K562 (cell line): ENCODE results near the gene TMEM121. TPM values are rescaled to one million over a fixed set of nuclear protein-coding genes. Genes with fewer than 3 reads are reported as not detected.

Source experiments
- BCOR ChIP-seq: fragments of 450-650 bp; IDR thresholded peaks from 2 replicates; pipeline ENCODE4 v1.6.1; 2016
- CC2D1A ChIP-seq: fragments of 450-650 bp; IDR thresholded peaks from 2 replicates; pipeline ENCODE4 v1.6.1; 2017; ENCODE audit warnings: mild to moderate bottlenecking
- CTBP1 ChIP-seq: fragments of 450-650 bp; IDR thresholded peaks from 2 replicates; pipeline ENCODE4 v1.6.1; 2016; ENCODE audit warnings: borderline replicate concordance
- CXXC5 ChIP-seq: fragments of 250-450 bp; sonication (Bioruptor Pico); IDR thresholded peaks from 2 replicates; pipeline ENCODE4 v1.8.0; 2022; ENCODE audit warnings: inconsistent platforms, mild to moderate bottlenecking, moderate library complexity
- EHMT2 ChIP-seq: fragments of 450-650 bp; IDR thresholded peaks from 2 replicates; pipeline ENCODE4 v1.6.1; 2018; ENCODE audit warnings: antibody characterized with exemption
- HCFC1 ChIP-seq: IDR thresholded peaks from 2 replicates; pipeline ENCODE4 v1.6.1; 2012; ENCODE audit warnings: low read depth, low read length, improper control_type of control experiment
- MYNN ChIP-seq, 2 experiments: sonication (generic); formaldehyde crosslinking in 1 of 2; IDR thresholded peaks; 2 replicates each; pipeline versions ENCODE4 v1.5.0 to v1.6.1; 2016 to 2020; ENCODE audit warnings: antibody characterized with exemption in 1 of 2, missing genetic modification reagents in 1 of 2
- NBN ChIP-seq: fragments of 450-650 bp; IDR thresholded peaks from 2 replicates; pipeline ENCODE4 v1.6.1; 2016; ENCODE audit warnings: low read depth, mild to moderate bottlenecking
- PML ChIP-seq: IDR thresholded peaks from 2 replicates; pipeline ENCODE4 v1.6.1; 2012; ENCODE audit warnings: low read length, inconsistent platforms
- RCOR1 ChIP-seq, 2 experiments: IDR thresholded peaks; 2 replicates each; pipeline ENCODE4 v1.6.1; 2012; ENCODE audit warnings: low read depth in 2 of 2, low read length in 2 of 2, borderline replicate concordance in 1 of 2, improper control_type of control experiment in 1 of 2
- SP1 ChIP-seq: sonication (generic); formaldehyde crosslinking; IDR thresholded peaks from 2 replicates; pipeline ENCODE4 v1.8.1; 2022; ENCODE audit warnings: mild to moderate bottlenecking, missing genetic modification reagents
- polyA plus RNA-seq, 8 experiments: library from polyadenylated mRNA; depleted of rRNA in 4 of 8; stranded (reverse) in 5 of 8; unstranded in 3 of 8; fragments of >200 nt; fragmentation: Nextera tagmentation in 2 of 8; fragmentation: Illumina TruSeq in 1 of 8; extraction: Ambion mirVana in 2 of 8; extraction: Trizol in 1 of 8; gene quantifications; 2 replicates each; pipeline versions ENCODE4 v1.2.1 to v1.2.3, GENCODE V29; 2011 to 2014; ENCODE audit warnings: inconsistent platforms in 1 of 8, missing spikeins in 1 of 8
- total RNA-seq, 7 experiments: library from RNA; depleted of rRNA in 6 of 7; stranded (reverse); fragments of >200 nt in 6 of 7; fragmentation: Illumina TruSeq in 2 of 7; extraction: Trizol in 2 of 7; gene quantifications; 2 replicates each; pipeline versions ENCODE4 v1.2.1 to v1.2.3, GENCODE V29; 2011 to 2021; ENCODE audit warnings: low replicate concordance in 1 of 7
- TF ChIP-seq, protein P1 (sequence below): sonication (generic); formaldehyde crosslinking; IDR thresholded peaks from 2 replicates; pipeline ENCODE4 v1.8.0; 2022; ENCODE audit warnings: mild to moderate bottlenecking, missing genetic modification reagents
- TF ChIP-seq, protein P2 (sequence below), 2 experiments: fragments of 150-350 bp in 1 of 2; IDR thresholded peaks; 2 replicates each; pipeline ENCODE4 v1.6.1; 2012 to 2016; ENCODE audit warnings: low read depth in 2 of 2, low read length in 2 of 2, mild to moderate bottlenecking in 1 of 2, moderate library complexity in 1 of 2
- TF ChIP-seq, protein P3 (sequence below): sonication (generic); formaldehyde crosslinking; IDR thresholded peaks from 2 replicates; pipeline ENCODE4 v1.9.0; 2022; ENCODE audit warnings: mild to moderate bottlenecking, missing genetic modification reagents
- TF ChIP-seq, protein P4 (sequence below): IDR thresholded peaks from 2 replicates; pipeline ENCODE4 v1.6.1; 2011; ENCODE audit warnings: borderline replicate concordance, low read depth, mild to moderate bottlenecking, moderate library complexity, low read length; ENCODE audit not compliant: insufficient read depth, poor library complexity, severe bottlenecking
- TF ChIP-seq, protein P5 (sequence below): fragments of 250-450 bp; sonication (Bioruptor Pico); IDR thresholded peaks from 2 replicates; pipeline ENCODE4 v1.5.0; 2020; ENCODE audit warnings: mild to moderate bottlenecking

TMEM121 gene
- total and polyA plus RNA-seq, 9 of the 15 experiments (the other 6 are each of a cell fraction or from before 2014, with no cell fraction given) = 0.31 to 0.36 TPM; not detected in 7

DNA sequence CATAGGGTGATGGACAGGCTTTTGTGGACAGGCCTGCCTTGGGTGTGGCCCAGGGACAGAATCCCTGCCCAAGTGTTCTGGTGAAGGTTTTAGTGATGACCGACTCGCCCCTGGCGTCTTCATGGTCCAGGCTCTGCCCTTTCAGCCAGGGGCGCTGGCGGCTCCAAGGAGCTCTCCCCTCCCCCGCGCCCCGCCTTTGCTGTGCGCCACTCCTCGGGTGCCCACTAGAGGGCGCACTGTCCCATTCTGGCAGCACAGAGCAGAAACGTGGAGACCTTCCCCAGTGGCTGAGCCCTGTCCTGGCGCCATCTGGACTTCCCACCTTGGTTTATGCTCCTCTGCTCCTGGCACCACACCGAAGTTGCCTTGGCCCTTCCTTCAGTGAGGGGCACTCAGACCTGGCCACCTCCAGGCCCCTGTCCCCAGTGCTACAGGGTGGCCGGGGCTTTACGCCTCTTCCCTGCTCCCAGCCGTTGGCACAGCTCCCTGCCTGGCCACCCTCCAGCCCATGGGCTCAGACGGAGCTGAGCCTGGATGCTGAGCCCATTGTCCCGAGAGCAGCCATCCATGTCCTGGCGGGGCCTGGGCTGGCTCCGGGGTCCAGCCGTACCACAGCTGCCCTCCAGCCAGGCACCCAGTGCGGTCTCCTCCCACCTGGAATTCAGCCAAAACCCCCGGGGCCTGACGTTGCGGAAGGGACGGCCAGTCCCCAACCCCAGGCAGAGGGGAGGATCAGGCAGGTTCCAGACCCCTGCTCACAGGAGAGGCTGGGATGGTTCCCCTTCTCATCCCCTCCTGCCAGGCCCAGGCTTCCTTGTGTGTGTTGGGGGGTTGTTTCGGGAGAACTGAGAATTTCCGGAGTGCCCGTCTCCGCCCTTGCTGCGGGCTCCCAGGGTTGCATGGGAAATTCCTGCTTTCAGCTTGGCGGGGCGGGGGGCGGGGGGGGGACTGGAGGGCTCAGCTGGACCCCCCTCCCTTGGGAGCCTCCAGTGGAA is 45.3 kb upstream of the TMEM121 start (continued):
- TF ChIP-seq EHMT2 (peak; percentile 24; the same call in 1 of the 2 replicates), CC2D1A (peak; percentile 23; the same call in 1 of the 2 replicates), MYNN (IDR thresholded peaks at IDR 0.05) (peak; percentile 74), MYNN (CRISPR knock-in tag; IDR thresholded peaks at IDR 0.05) (no peak), SP1 (CRISPR knock-in tag) (peak; percentile 90), RCOR1 (IDR thresholded peaks at IDR 0.05; ENCODE audit: borderline replicate concordance in 1 of 2, low read depth in 2 of 2, low read length in 2 of 2) (0 out of 4 replicates have a peak, but pooled peaks of 1 of the 2 experiments have one; percentile 69), CTBP1 (peak; percentile 79), BCOR (peak; percentile 57), HCFC1 (peak; percentile 18; the same call in 1 of the 2 replicates), CXXC5 (CRISPR knock-in tag) (0 out of 2 replicates have a peak, but pooled peaks have one; percentile 17), PML (no peak), NBN (peak; percentile 61; the same call in 1 of the 2 replicates)
- TF ChIP-seq, protein P1, sequence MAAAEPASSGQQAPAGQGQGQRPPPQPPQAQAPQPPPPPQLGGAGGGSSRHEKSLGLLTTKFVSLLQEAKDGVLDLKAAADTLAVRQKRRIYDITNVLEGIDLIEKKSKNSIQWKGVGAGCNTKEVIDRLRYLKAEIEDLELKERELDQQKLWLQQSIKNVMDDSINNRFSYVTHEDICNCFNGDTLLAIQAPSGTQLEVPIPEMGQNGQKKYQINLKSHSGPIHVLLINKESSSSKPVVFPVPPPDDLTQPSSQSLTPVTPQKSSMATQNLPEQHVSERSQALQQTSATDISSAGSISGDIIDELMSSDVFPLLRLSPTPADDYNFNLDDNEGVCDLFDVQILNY (CRISPR knock-in tag) = no peak
- TF ChIP-seq, protein P2, sequence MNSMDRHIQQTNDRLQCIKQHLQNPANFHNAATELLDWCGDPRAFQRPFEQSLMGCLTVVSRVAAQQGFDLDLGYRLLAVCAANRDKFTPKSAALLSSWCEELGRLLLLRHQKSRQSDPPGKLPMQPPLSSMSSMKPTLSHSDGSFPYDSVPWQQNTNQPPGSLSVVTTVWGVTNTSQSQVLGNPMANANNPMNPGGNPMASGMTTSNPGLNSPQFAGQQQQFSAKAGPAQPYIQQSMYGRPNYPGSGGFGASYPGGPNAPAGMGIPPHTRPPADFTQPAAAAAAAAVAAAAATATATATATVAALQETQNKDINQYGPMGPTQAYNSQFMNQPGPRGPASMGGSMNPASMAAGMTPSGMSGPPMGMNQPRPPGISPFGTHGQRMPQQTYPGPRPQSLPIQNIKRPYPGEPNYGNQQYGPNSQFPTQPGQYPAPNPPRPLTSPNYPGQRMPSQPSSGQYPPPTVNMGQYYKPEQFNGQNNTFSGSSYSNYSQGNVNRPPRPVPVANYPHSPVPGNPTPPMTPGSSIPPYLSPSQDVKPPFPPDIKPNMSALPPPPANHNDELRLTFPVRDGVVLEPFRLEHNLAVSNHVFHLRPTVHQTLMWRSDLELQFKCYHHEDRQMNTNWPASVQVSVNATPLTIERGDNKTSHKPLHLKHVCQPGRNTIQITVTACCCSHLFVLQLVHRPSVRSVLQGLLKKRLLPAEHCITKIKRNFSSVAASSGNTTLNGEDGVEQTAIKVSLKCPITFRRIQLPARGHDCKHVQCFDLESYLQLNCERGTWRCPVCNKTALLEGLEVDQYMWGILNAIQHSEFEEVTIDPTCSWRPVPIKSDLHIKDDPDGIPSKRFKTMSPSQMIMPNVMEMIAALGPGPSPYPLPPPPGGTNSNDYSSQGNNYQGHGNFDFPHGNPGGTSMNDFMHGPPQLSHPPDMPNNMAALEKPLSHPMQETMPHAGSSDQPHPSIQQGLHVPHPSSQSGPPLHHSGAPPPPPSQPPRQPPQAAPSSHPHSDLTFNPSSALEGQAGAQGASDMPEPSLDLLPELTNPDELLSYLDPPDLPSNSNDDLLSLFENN (IDR thresholded peaks at IDR 0.05; ENCODE audit: low read depth in 2 of 2, low read length in 2 of 2) = 0 out of 4 replicates have a peak, but pooled peaks of 1 of the 2 experiments have one; percentile 19
- TF ChIP-seq, protein P3, sequence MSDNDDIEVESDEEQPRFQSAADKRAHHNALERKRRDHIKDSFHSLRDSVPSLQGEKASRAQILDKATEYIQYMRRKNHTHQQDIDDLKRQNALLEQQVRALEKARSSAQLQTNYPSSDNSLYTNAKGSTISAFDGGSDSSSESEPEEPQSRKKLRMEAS = peak; percentile 47; the same call in 1 of the 2 replicates
- TF ChIP-seq, protein P4, sequence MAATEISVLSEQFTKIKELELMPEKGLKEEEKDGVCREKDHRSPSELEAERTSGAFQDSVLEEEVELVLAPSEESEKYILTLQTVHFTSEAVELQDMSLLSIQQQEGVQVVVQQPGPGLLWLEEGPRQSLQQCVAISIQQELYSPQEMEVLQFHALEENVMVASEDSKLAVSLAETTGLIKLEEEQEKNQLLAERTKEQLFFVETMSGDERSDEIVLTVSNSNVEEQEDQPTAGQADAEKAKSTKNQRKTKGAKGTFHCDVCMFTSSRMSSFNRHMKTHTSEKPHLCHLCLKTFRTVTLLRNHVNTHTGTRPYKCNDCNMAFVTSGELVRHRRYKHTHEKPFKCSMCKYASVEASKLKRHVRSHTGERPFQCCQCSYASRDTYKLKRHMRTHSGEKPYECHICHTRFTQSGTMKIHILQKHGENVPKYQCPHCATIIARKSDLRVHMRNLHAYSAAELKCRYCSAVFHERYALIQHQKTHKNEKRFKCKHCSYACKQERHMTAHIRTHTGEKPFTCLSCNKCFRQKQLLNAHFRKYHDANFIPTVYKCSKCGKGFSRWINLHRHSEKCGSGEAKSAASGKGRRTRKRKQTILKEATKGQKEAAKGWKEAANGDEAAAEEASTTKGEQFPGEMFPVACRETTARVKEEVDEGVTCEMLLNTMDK = peak; percentile 89
- TF ChIP-seq, protein P5, sequence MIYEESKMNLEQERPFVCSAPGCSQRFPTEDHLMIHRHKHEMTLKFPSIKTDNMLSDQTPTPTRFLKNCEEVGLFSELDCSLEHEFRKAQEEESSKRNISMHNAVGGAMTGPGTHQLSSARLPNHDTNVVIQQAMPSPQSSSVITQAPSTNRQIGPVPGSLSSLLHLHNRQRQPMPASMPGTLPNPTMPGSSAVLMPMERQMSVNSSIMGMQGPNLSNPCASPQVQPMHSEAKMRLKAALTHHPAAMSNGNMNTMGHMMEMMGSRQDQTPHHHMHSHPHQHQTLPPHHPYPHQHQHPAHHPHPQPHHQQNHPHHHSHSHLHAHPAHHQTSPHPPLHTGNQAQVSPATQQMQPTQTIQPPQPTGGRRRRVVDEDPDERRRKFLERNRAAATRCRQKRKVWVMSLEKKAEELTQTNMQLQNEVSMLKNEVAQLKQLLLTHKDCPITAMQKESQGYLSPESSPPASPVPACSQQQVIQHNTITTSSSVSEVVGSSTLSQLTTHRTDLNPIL = no peak
